GM12873 (cell line): ENCODE measurements around the gene GUCY2D.

ENCODE experiments used
- TF ChIP-seq, protein P1 (sequence below): IDR thresholded peaks from 2 replicates; pipeline ENCODE4 v1.5.1; 2012; ENCODE audit warnings: low read depth, mild to moderate bottlenecking, moderate library complexity, low read length, control low read depth; ENCODE audit not compliant: insufficient read depth; ENCODE audit errors: missing control alignments

The GUCY2D gene

DNA sequence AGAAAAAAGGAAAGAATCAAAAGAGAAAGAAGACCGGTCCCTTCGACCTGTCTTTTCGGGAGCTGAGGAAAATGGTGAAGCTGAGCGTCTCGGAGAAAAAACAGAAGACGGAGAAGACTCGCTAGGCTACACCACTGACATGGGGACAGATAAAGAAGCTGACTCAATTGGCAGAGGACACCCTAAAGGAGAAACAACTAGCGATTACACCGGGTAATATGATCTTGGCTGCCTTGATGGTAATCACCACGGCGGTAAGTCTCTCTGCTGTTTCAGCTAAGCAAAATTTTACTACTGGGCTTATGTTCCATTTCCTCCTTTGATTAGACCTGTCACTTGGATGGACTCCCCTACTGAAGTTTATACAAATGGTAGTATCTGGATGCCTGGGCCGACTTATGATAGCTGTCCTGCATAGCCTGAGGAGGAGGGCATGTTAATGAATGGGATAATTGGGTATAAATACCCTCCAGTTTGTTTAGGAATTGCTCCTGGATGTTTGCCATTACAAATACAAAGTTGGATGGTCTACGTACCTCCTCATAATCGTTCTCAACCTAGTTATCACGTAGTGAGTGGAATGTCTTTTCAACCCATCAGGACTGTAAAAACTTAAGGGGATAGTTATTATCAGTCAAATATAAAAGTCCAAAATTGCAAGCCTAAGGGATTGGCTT is 60.5 kb downstream of the GUCY2D start:
- TF ChIP-seq, protein P1, sequence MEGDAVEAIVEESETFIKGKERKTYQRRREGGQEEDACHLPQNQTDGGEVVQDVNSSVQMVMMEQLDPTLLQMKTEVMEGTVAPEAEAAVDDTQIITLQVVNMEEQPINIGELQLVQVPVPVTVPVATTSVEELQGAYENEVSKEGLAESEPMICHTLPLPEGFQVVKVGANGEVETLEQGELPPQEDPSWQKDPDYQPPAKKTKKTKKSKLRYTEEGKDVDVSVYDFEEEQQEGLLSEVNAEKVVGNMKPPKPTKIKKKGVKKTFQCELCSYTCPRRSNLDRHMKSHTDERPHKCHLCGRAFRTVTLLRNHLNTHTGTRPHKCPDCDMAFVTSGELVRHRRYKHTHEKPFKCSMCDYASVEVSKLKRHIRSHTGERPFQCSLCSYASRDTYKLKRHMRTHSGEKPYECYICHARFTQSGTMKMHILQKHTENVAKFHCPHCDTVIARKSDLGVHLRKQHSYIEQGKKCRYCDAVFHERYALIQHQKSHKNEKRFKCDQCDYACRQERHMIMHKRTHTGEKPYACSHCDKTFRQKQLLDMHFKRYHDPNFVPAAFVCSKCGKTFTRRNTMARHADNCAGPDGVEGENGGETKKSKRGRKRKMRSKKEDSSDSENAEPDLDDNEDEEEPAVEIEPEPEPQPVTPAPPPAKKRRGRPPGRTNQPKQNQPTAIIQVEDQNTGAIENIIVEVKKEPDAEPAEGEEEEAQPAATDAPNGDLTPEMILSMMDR: no peak

GRCh38 chr17:8063761-8064534 is 61.5 kb downstream of the GUCY2D start:
- TF ChIP-seq, protein P1: no peak

GRCh38 chr17:8064561-8065019 is 62.2 kb downstream of the GUCY2D start:
- TF ChIP-seq, protein P1: no peak

GRCh38 chr17:8066841-8067775 is 64.7 kb downstream of the GUCY2D start:
- TF ChIP-seq, protein P1: no peak

DNA sequence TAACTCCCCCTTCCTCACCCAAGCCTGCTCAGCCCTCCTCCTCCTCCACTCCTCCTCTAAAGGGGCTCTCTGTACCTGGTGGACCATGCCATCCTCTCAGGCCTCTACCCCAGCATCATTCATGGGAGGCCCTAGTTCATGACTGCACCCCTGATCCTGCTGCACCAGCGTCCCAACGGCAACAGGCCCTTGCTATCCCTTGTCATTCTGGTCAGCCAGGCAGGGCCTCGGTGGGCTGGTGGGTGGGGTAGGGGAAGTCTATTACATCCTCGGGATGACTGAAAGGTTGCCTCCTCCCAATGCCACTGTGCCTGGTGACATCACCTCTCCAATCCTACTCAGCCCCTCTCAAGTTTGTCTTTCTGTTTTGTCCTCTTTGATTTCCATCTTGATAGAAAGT is 65.4 kb downstream of the GUCY2D start:
- TF ChIP-seq, protein P1: no peak

GRCh38 chr17:8068736-8069586 is 66.5 kb downstream of the GUCY2D start:
- TF ChIP-seq, protein P1: no peak
